GM10266 (cell line): ENCODE measurements around the gene TSR1.

Source experiments
- DNase-seq: peaks from one replicate; pipeline ENCODE4 v3.0.0; 2012; ENCODE audit errors: extremely low spot score
- TF ChIP-seq, protein P1 (sequence below): IDR thresholded peaks from 2 replicates; pipeline ENCODE4 v1.5.1; 2012; ENCODE audit warnings: mild to moderate bottlenecking, low read depth; ENCODE audit not compliant: control insufficient read depth, insufficient read depth; ENCODE audit errors: missing control alignments

TSR1 gene

GRCh38 chr17:2351269-2351668 is 15.0 kb upstream of the TSR1 start:
- DNase-seq: no peak
- TF ChIP-seq, protein P1, sequence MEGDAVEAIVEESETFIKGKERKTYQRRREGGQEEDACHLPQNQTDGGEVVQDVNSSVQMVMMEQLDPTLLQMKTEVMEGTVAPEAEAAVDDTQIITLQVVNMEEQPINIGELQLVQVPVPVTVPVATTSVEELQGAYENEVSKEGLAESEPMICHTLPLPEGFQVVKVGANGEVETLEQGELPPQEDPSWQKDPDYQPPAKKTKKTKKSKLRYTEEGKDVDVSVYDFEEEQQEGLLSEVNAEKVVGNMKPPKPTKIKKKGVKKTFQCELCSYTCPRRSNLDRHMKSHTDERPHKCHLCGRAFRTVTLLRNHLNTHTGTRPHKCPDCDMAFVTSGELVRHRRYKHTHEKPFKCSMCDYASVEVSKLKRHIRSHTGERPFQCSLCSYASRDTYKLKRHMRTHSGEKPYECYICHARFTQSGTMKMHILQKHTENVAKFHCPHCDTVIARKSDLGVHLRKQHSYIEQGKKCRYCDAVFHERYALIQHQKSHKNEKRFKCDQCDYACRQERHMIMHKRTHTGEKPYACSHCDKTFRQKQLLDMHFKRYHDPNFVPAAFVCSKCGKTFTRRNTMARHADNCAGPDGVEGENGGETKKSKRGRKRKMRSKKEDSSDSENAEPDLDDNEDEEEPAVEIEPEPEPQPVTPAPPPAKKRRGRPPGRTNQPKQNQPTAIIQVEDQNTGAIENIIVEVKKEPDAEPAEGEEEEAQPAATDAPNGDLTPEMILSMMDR: no peak

- DNase-seq: no peak
Measured at GRCh38 chr17:2347805-2348685, 11.8 kb upstream of the TSR1 start.

DNA sequence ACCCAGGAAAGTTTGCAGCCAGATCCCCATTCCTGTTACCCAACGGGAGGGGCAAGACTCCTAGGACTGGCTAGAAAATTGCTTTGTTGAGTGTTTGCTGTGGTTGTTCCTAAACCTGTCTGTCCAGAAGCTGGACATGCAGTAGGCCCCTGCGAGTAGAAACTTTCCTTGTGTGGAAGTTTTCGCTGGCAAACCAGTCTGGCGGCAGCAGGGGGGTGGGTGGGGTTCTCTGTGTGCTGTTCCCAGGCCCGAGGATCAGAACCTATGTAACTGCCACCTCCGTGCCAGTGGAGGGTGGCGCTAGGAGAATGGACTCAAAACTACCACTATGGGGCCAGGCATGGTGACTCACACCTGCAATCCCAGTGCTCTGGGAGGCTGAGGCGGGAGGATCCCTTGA is 10.2 kb upstream of the TSR1 start:
- TF ChIP-seq, protein P1: no peak
- DNase-seq: no peak

More at GRCh38 chr17:2347805-2348685, 11.8 kb upstream of the TSR1 start:
- TF ChIP-seq, protein P1: no peak

- TF ChIP-seq, protein P1: no peak
- no peak for DNase-seq
Measured at GRCh38 chr17:2344528-2344927, 8.3 kb upstream of the TSR1 start.

DNA sequence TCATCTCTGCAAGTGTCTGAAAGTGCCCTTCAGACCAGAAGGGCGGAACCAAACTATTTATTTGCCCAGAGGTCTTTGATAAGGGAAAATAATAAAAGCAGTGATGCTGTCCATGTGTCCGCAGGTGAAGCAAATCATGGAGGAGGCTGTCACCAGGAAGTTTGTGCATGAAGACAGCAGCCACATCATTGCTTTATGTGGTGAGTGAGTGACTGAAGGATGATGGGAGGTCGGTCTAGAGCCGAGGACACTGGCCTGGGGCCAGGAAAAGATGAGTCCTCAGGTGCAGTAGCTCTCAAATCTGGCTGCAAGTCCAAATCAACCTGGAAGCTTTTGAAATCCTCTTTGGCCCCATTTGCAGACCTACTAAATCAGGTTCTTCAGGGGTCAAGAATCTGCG is 7.2 kb upstream of the TSR1 start:
- DNase-seq: no peak
- TF ChIP-seq, protein P1: no peak

GRCh38 chr17:2338315-2338657 is 2.0 kb upstream of the TSR1 start:
- no peak for DNase-seq

More at GRCh38 chr17:2338315-2338657, 2.0 kb upstream of the TSR1 start:
- TF ChIP-seq, protein P1: no peak
